Neuronal stem cell (in vitro differentiated cells): ENCODE data around the gene ROCK2.

Source experiments
- DNase-seq: peaks from one replicate; pipeline ENCODE4 v3.0.0-alpha.2; 2013; ENCODE audit warnings: low spot score
- H2AFZ ChIP-seq: one replicate; pipeline ENCODE4 v1.6.1; 2013; ENCODE audit warnings: mild to moderate bottlenecking, low read length, inconsistent platforms
- H2AK5ac ChIP-seq: 2 replicates; pipeline ENCODE4 v1.6.1; 2013; ENCODE audit warnings: low read depth, mild to moderate bottlenecking, inconsistent platforms, low read length, moderate library complexity, mixed read lengths
- H2BK120ac ChIP-seq: 2 replicates; pipeline ENCODE4 v1.6.1; 2013; ENCODE audit warnings: low read depth, mild to moderate bottlenecking, inconsistent platforms, low read length, moderate library complexity, mixed read lengths
- H2BK12ac ChIP-seq: one replicate; pipeline ENCODE4 v1.6.1; 2013; ENCODE audit warnings: low read length, inconsistent platforms
- H2BK15ac ChIP-seq: 2 replicates; pipeline ENCODE4 v1.6.1; 2013; ENCODE audit warnings: mild to moderate bottlenecking, low read length, inconsistent platforms, mixed read lengths
- H2BK5ac ChIP-seq: one replicate; pipeline ENCODE4 v1.6.1; 2013; ENCODE audit warnings: inconsistent platforms, mild to moderate bottlenecking, low read length, moderate library complexity
- H3K14ac ChIP-seq: one replicate; pipeline ENCODE4 v1.6.1; 2013; ENCODE audit warnings: low read length, inconsistent platforms
- H3K18ac ChIP-seq: 2 replicates; pipeline ENCODE4 v1.6.1; 2013; ENCODE audit warnings: low read length, inconsistent platforms
- H3K23ac ChIP-seq: 2 replicates; pipeline ENCODE4 v1.6.1; 2013; ENCODE audit warnings: low read depth, mild to moderate bottlenecking, mixed read lengths, low read length, inconsistent platforms; ENCODE audit not compliant: poor library complexity
- H3K27ac ChIP-seq: replicated peaks from 3 replicates; pipeline ENCODE4 v1.5.1; 2013; ENCODE audit warnings: low read length, inconsistent platforms
- H3K27me3 ChIP-seq, 3 experiments: 2 replicates each; pipeline ENCODE4 v1.6.1; 2013; ENCODE audit warnings: low read length in 3 of 3, mild to moderate bottlenecking in 2 of 3, inconsistent platforms in 1 of 3, low read depth in 1 of 3, mixed read lengths in 1 of 3, moderate library complexity in 1 of 3; ENCODE audit not compliant: control insufficient read depth in 3 of 3, insufficient read depth in 3 of 3
- H3K36me3 ChIP-seq, 2 donors: replicated peaks in 1 of 2; 2 replicates each; pipeline ENCODE4 v1.6.1; 2013; ENCODE audit warnings: low read length in 2 of 2; ENCODE audit not compliant: control insufficient read depth in 2 of 2, insufficient read depth in 2 of 2
- H3K4ac ChIP-seq: 2 replicates; pipeline ENCODE4 v1.6.1; 2013; ENCODE audit warnings: inconsistent platforms, mild to moderate bottlenecking, low read length, moderate library complexity
- H3K4me1 ChIP-seq, 2 donors: 1 replicate in 1 of 2; 2 replicates in 1 of 2; pipeline ENCODE4 v1.6.1; 2013; ENCODE audit warnings: low read length in 2 of 2, low read depth in 1 of 2; ENCODE audit not compliant: control insufficient read depth in 2 of 2, insufficient read depth in 1 of 2
- H3K4me2 ChIP-seq: one replicate; pipeline ENCODE4 v1.6.1; 2013; ENCODE audit warnings: mild to moderate bottlenecking, low read length, inconsistent platforms; ENCODE audit not compliant: insufficient read depth, poor library complexity, severe bottlenecking
- H3K4me3 ChIP-seq, 2 donors: 2 replicates each; pipeline ENCODE4 v1.5.1; 2013; ENCODE audit warnings: low read length in 2 of 2, mild to moderate bottlenecking in 2 of 2, inconsistent platforms in 1 of 2, moderate library complexity in 1 of 2
- H3K79me1 ChIP-seq: one replicate; pipeline ENCODE4 v1.6.1; 2013; ENCODE audit warnings: low read depth, mild to moderate bottlenecking, inconsistent platforms, low read length, moderate library complexity
- H3K9ac ChIP-seq: one replicate; pipeline ENCODE4 v1.6.1; 2013; ENCODE audit warnings: mild to moderate bottlenecking, low read depth, low read length, inconsistent platforms; ENCODE audit not compliant: poor library complexity
- H3K9me3 ChIP-seq, 2 donors: replicated peaks in 1 of 2; 2 replicates each; pipeline versions ENCODE3 to v1.6.1; 2013; ENCODE audit warnings: low read length in 2 of 2, mild to moderate bottlenecking in 2 of 2, inconsistent platforms in 1 of 2, low read depth in 1 of 2, mixed read lengths in 1 of 2, moderate library complexity in 1 of 2; ENCODE audit not compliant: control insufficient read depth in 2 of 2, insufficient read depth in 1 of 2
- H4K8ac ChIP-seq: one replicate; pipeline ENCODE4 v1.6.1; 2013; ENCODE audit warnings: low read depth, mild to moderate bottlenecking, inconsistent platforms, low read length, moderate library complexity
- H4K91ac ChIP-seq: one replicate; pipeline ENCODE4 v1.6.1; 2013; ENCODE audit warnings: low read length, low read depth, mild to moderate bottlenecking, inconsistent platforms; ENCODE audit not compliant: poor library complexity
- WGBS, 2 donors: extraction: QIAGEN DNeasy Blood & Tissue Kit; methylation state at CpG; one replicate each; pipeline ENCODE4 v1.1.7; 2013; ENCODE audit warnings: missing lambda C conversion rate in 2 of 2, mixed read lengths in 1 of 2; ENCODE audit not compliant: insufficient read length in 2 of 2, insufficient replicate concordance in 1 of 2; ENCODE audit errors: extremely low coverage in 2 of 2; 5-methylcytosine and 5-hydroxymethylcytosine counted together

ROCK2 gene

GRCh38 chr2:11133936-11134320 lies 210.5 kb downstream of the ROCK2 start:
- H2BK12ac ChIP-seq, result no peak overlapping the region
- H2BK5ac ChIP-seq, result no peak overlapping the region
- peaks cover 0 to 2% (median 0%) of the 10 kb centered on the region in 3 experiments for H3K27me3 ChIP-seq
- peaks cover 11 to 12% of the 10 kb centered on the region in 2 donors for H3K4me1 ChIP-seq
- no peaks in the 10 kb centered on the region for H3K36me3 ChIP-seq
- no peak for DNase-seq
- H4K91ac ChIP-seq, result no peak overlapping the region
- no peak overlapping the region for H3K4ac ChIP-seq
- peak overlapping the region; percentile 87 for H2AFZ ChIP-seq
- H3K79me1 ChIP-seq, result peaks cover 5% of the 10 kb centered on the region
- no peak overlapping the region for H3K18ac ChIP-seq
- H3K9ac ChIP-seq, result no peak overlapping the region
- H3K23ac ChIP-seq, result no peak overlapping the region
- no peak overlapping the region for H2BK120ac ChIP-seq
- no peak overlapping the region for H3K4me2 ChIP-seq
- peaks cover 0 to 6% of the 10 kb centered on the region in 2 donors for H3K9me3 ChIP-seq
- peak overlapping the region in 1 of 2 donors; percentile 53 for H3K4me3 ChIP-seq
- no peak overlapping the region for H2AK5ac ChIP-seq
- no peak overlapping the region for H3K27ac ChIP-seq
- H4K8ac ChIP-seq, result no peak overlapping the region
- H3K14ac ChIP-seq, result no peak overlapping the region
- no peak overlapping the region for H2BK15ac ChIP-seq
- no CpG with 5 or more reads among the region's 8 CpGs for WGBS, 2 donors

- H3K18ac ChIP-seq, result peak overlapping the region; percentile 86
- H3K4me2 ChIP-seq, result peak overlapping the region; percentile 72
- no peaks in the 10 kb centered on the region for H3K36me3 ChIP-seq
- H3K4me3 ChIP-seq, result peak overlapping the region; percentile 53 to 66
- WGBS, 2 donors, result no CpG with 5 or more reads among the region's 25 CpGs
- no peak overlapping the region for H4K91ac ChIP-seq
- DNase-seq, result peak; percentile 33
- peak overlapping the region; percentile 24 for H2AK5ac ChIP-seq
- peaks cover 3% of the 10 kb centered on the region for H3K79me1 ChIP-seq
- no peak overlapping the region for H4K8ac ChIP-seq
- peak overlapping the region; percentile 78 for H3K9ac ChIP-seq
- H2BK15ac ChIP-seq, result peak overlapping the region; percentile 63
- H2BK120ac ChIP-seq, result no peak overlapping the region
- H3K27ac ChIP-seq, result no peak overlapping the region
- peaks cover 11 to 12% of the 10 kb centered on the region in 2 donors for H3K4me1 ChIP-seq
- no peak overlapping the region for H2BK5ac ChIP-seq
- H3K23ac ChIP-seq, result peak overlapping the region; percentile 52
- H3K14ac ChIP-seq, result peak overlapping the region; percentile 78
- H3K9me3 ChIP-seq, result peaks cover 0 to 6% of the 10 kb centered on the region in 2 donors
- peak overlapping the region; percentile 87 for H2AFZ ChIP-seq
- H2BK12ac ChIP-seq, result no peak overlapping the region
- no peak overlapping the region for H3K4ac ChIP-seq
- peaks cover 0 to 2% (median 0%) of the 10 kb centered on the region in 3 experiments for H3K27me3 ChIP-seq
These were observed 211.0 kb downstream of the ROCK2 start for GRCh38 chr2:11133238-11133935.

- H3K79me1 ChIP-seq, result peaks cover 3% of the 10 kb centered on the region
- H3K4me1 ChIP-seq, result peaks cover 11 to 12% of the 10 kb centered on the region in 2 donors
- DNase-seq, result no peak
- H3K14ac ChIP-seq, result no peak overlapping the region
- no peak overlapping the region for H2BK5ac ChIP-seq
- no peaks in the 10 kb centered on the region for H3K36me3 ChIP-seq
- peaks cover 0 to 2% (median 0%) of the 10 kb centered on the region in 3 experiments for H3K27me3 ChIP-seq
- H2AK5ac ChIP-seq, result no peak overlapping the region
- no CpG with 5 or more reads among the region's 19 CpGs for WGBS, 2 donors
- no peak overlapping the region for H4K91ac ChIP-seq
- H3K27ac ChIP-seq, result no peak overlapping the region
- H3K23ac ChIP-seq, result no peak overlapping the region
- H3K9me3 ChIP-seq, result peaks cover 0 to 6% of the 10 kb centered on the region in 2 donors
- H3K4me2 ChIP-seq, result no peak overlapping the region
- H3K18ac ChIP-seq, result no peak overlapping the region
- peak overlapping the region in 1 of 2 donors; percentile 53 for H3K4me3 ChIP-seq
- H4K8ac ChIP-seq, result no peak overlapping the region
- H2AFZ ChIP-seq, result peak overlapping the region; percentile 87
- no peak overlapping the region for H3K9ac ChIP-seq
- H3K4ac ChIP-seq, result no peak overlapping the region
- peak overlapping the region; percentile 12 for H2BK15ac ChIP-seq
- H2BK12ac ChIP-seq, result no peak overlapping the region
- no peak overlapping the region for H2BK120ac ChIP-seq
These were observed 212.3 kb downstream of the ROCK2 start for GRCh38 chr2:11132036-11132671.
